GM12891 (cell line): ENCODE data around the gene PNPLA5.
"Not testable (repeated sequence)": the region's sequence is repeated elsewhere in the genome, so short reads cannot be mapped to it uniquely, and the experiment has no call there.

Source experiments
- DNase-seq: peaks from one replicate; pipeline ENCODE4 v3.0.0; 2011; ENCODE audit warnings: low spot score; ENCODE audit not compliant: insufficient read length
- FAIRE-seq: peaks from 2 replicates; lab custom pipeline; 2011; peaks lifted over from hg19 to GRCh38; lab: Jason Lieb, UNC
- PAX5 ChIP-seq: IDR thresholded peaks from 2 replicates; pipeline ENCODE4 v1.6.1; 2011; ENCODE audit warnings: low read length, moderate library complexity, mild to moderate bottlenecking; ENCODE audit not compliant: insufficient read depth, severe bottlenecking
- POLR2A ChIP-seq: IDR thresholded peaks from 2 replicates; pipeline ENCODE4 v1.6.1; 2011; ENCODE audit warnings: low read depth, low read length, control low read depth
- POLR2AphosphoS5 ChIP-seq: IDR thresholded peaks from 2 replicates; pipeline ENCODE4 v1.6.1; 2011; ENCODE audit warnings: low read depth, low read length, control low read depth
- POU2F2 ChIP-seq: IDR thresholded peaks from 2 replicates; pipeline ENCODE4 v1.6.1; 2011; ENCODE audit warnings: low read depth, mild to moderate bottlenecking, control low read depth, low read length, moderate library complexity
- SPI1 ChIP-seq: IDR thresholded peaks from 2 replicates; pipeline ENCODE4 v1.6.1; 2011; ENCODE audit warnings: low read depth, low read length, control low read depth
- TAF1 ChIP-seq: IDR thresholded peaks from 2 replicates; pipeline ENCODE4 v1.6.1; 2011; ENCODE audit warnings: low read depth, low read length, control low read depth

PNPLA5 gene

GRCh38 chr22:43881091-43882061, 10.4 kb downstream of the PNPLA5 start:
- TF ChIP-seq TAF1 (no peak), POU2F2 (no peak), PAX5 (no peak), SPI1 (no peak), POLR2A (no peak), POLR2AphosphoS5 (no peak)
- DNase-seq, result no peak
- FAIRE-seq, result no peak

GRCh38 chr22:43880541-43880991, 11.2 kb downstream of the PNPLA5 start:
- DNase-seq, result no peak
- no peak for FAIRE-seq
- TF ChIP-seq TAF1 (no peak), PAX5 (no peak), POLR2AphosphoS5 (no peak), POU2F2 (no peak), POLR2A (no peak), SPI1 (no peak)

GRCh38 chr22:43879901-43880540, 11.8 kb downstream of the PNPLA5 start:
- no peak for TF ChIP-seq PAX5
- no peak for TF ChIP-seq TAF1
- no peak for TF ChIP-seq POLR2A
- no peak for TF ChIP-seq SPI1
- no peak for TF ChIP-seq POU2F2
- TF ChIP-seq POLR2AphosphoS5, result no peak
- FAIRE-seq, result no peak
- no peak for DNase-seq

DNA sequence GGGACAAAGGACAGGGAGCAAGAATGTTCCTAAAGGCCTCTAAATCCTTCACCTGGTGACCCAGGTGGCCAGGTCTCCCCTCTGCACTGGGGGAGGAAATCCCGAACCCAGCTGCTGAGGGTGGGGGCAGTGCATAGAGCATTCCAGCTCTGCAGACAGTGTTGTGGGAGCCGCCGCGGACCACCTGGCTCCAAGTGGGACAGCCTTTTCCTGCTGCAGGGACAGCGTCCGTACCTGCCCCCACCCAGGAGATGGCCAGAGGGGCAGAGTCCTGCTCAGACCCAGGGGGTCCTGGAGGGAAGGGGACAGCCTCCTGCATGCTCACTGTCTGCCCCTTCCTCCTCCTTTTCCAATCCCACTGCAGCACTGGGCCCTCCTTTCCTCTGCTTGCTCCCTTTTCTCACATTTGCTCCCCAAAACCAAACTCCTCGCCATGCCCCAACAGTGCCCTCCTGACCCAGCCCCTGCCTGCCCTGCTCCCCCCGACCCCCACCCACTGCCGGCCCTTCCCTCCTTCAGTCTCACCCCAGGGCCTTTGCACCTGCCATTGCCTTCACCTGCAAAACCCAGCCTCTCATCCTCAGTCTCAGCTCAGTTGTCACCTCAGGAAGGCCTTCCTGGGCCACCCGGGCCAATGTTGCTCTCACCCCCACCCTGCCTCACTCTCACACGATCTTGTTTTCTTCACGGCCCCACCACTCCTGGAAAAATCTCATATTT, 12.8 kb downstream of the PNPLA5 start:
- no peak for FAIRE-seq
- no peak for TF ChIP-seq SPI1
- no peak for DNase-seq

DNA sequence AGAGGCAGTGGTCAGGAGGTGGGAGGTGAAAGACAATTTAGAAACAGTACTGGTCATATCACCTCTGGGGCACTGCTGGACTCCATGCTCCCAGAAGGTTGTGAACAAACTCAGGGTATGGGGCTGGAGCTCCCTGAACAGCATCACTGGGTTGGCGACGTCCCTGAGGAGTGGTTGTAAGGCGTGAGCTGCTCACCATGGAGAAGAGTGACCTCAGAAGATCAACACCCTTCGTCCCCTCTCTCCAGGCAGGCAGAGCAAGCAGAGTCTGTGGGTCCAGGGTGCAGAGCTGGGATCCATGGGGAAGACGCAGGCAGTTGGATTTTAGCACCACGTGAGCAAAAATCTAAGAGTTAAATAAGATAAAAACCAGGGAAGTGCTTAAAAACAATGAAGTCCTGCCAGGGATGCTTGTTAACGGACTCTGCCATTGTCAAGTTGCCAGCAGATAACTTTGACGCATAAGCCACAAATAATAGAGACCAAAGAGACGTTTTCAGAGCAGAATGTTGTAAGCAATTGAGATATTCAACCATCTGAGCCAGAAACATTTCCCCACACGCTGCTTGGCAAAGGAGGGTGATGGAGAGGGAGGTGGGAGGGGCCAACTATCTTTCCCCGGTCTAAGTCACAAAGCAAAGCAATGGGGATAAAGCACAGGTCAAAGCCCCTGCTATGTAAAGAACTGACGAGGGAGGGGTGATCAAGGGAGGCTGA, 13.6 kb downstream of the PNPLA5 start:
- TF ChIP-seq POLR2AphosphoS5 (no peak), TAF1 (no peak)
- FAIRE-seq, result no peak
- DNase-seq, result no peak

- FAIRE-seq (no peak), DNase-seq (no peak)
- TF ChIP-seq PAX5 (no peak), TAF1 (no peak), POLR2A (no peak), POLR2AphosphoS5 (no peak), POU2F2 (no peak), SPI1 (no peak)
These were observed 14.8 kb downstream of the PNPLA5 start for GRCh38 chr22:43876866-43877509.

DNA sequence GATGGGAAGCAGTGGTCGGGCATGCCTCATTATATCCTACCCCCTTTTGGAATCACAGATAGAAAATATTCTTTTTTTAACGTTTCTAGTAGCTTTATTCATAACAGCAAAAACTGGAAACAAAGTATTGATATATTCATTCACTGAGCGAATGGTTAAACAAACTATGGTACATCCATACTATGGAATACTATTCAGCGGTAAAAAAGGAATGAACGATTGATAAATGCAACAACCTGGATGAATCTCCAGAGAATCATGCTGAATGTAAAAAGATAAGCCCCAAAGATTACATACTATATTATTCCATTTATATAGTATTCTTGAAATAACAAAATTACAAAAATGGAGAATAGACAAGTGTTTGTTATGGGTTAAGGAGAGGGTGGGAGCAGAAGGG, 22.0 kb downstream of the PNPLA5 start:
- FAIRE-seq, result no peak
- TF ChIP-seq PAX5 (no peak), POLR2A (no peak), SPI1 (no peak), POLR2AphosphoS5 (no peak), TAF1 (no peak), POU2F2 (no peak)
- DNase-seq, result no peak

DNA sequence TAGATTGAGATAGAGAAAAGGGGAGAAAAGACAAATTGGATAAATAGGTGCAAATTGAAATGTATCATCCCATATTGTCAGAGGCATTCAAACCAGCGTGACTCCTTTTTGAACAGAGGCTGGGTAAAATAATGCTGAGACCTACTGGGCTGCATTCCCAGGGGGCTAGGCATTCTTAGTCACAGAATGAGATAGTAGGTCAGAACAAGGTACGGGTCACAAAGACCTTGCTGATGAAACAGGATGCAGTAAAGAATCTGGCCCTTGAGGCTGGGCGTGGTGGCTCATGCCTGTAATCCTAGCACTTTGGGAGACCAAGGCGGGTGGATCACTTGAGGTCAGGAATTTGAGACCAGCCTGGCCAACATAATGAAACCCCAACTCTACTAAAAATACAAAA, 22.8 kb downstream of the PNPLA5 start:
- FAIRE-seq, DNase-seq: not testable (repeated sequence)

- DNase-seq (no peak), FAIRE-seq (no peak)
- TF ChIP-seq POU2F2 (no peak), POLR2AphosphoS5 (no peak), PAX5 (no peak), SPI1 (no peak), TAF1 (no peak), POLR2A (no peak)
These were observed 23.8 kb downstream of the PNPLA5 start for GRCh38 chr22:43867839-43868635.
